Dermis blood vessel endothelial cell (primary cell): ENCODE measurements around the gene TSPAN12. TPM values are rescaled to one million over a fixed set of nuclear protein-coding genes. Genes with fewer than 3 reads are reported as not detected.
"Not testable (repeated sequence)": the region's sequence is repeated elsewhere in the genome, so short reads cannot be mapped to it uniquely, and the experiment has no call there.

ENCODE experiments used
- DNase-seq: peaks from one replicate; pipeline ENCODE4 v3.0.0; 2010
- total RNA-seq: library from RNA; depleted of rRNA; stranded (reverse); fragments of >200 nt; gene quantifications from 2 replicates; pipeline ENCODE4 v1.2.3, GENCODE V29; 2014

The TSPAN12 gene
- total RNA-seq, 1 donor from 2014 or later = 83.4 TPM

- DNase-seq = peak; percentile 83
Measured at GRCh38 chr7:120805636-120806388, 52.1 kb downstream of the TSPAN12 start.

GRCh38 chr7:120802751-120803150 is 55.2 kb downstream of the TSPAN12 start:
- DNase-seq = no peak

- DNase-seq = no peak
Measured at GRCh38 chr7:120799813-120800475, 58.0 kb downstream of the TSPAN12 start.

GRCh38 chr7:120799147-120799546 is 58.8 kb downstream of the TSPAN12 start:
- DNase-seq = no peak

- DNase-seq = no peak
Measured at GRCh38 chr7:120797026-120797645, 60.8 kb downstream of the TSPAN12 start.

- DNase-seq = no peak
Measured at GRCh38 chr7:120794106-120794729, 63.7 kb downstream of the TSPAN12 start.

- DNase-seq = no peak
Measured at GRCh38 chr7:120793213-120793936, 64.6 kb downstream of the TSPAN12 start.

- DNase-seq = no peak
Measured at GRCh38 chr7:120792861-120793130, 65.1 kb downstream of the TSPAN12 start.

- peak; percentile 90 for DNase-seq
Measured at GRCh38 chr7:120792091-120792860, 65.7 kb downstream of the TSPAN12 start.

- DNase-seq = no peak
Measured at GRCh38 chr7:120785095-120785494, 72.8 kb downstream of the TSPAN12 start.

- DNase-seq = no peak
Measured at GRCh38 chr7:120783721-120784120, 74.2 kb downstream of the TSPAN12 start.

GRCh38 chr7:120783273-120783672 is 74.7 kb downstream of the TSPAN12 start:
- DNase-seq = no peak

- DNase-seq = not testable (repeated sequence)
Measured at GRCh38 chr7:120781924-120782323, 76.0 kb downstream of the TSPAN12 start.

GRCh38 chr7:120780938-120781337 is 77.0 kb downstream of the TSPAN12 start:
- no peak for DNase-seq

GRCh38 chr7:120780451-120780850 is 77.5 kb downstream of the TSPAN12 start:
- DNase-seq = not testable (repeated sequence)

- not testable (repeated sequence) for DNase-seq
Measured at GRCh38 chr7:120779078-120779477, 78.9 kb downstream of the TSPAN12 start.

GRCh38 chr7:120775755-120776154 is 82.2 kb downstream of the TSPAN12 start:
- DNase-seq = no peak

- DNase-seq = no peak
Measured at GRCh38 chr7:120774481-120774880, 83.5 kb downstream of the TSPAN12 start.

- no peak for DNase-seq
Measured at GRCh38 chr7:120770206-120770605, 87.7 kb downstream of the TSPAN12 start.

GRCh38 chr7:120760851-120761250 is 97.1 kb downstream of the TSPAN12 start:
- DNase-seq = no peak

GRCh38 chr7:120760050-120760449 is 97.9 kb downstream of the TSPAN12 start:
- DNase-seq = no peak

GRCh38 chr7:120743128-120743527 is 114.8 kb downstream of the TSPAN12 start:
- DNase-seq = no peak
